GM23338 (cell line): ENCODE results near the gene LINC00632. TPM values are rescaled to one million over a fixed set of nuclear protein-coding genes. Genes with fewer than 3 reads are reported as not detected.

Experiments
- ATAC-seq: fragments of 200-7000 bp; cut with Tn5 transposase; 3 replicates; pipeline ENCODE4 v1.9.1; 2020
- DNase-seq: peaks from one replicate; pipeline ENCODE4 v3.0.0-alpha.2; 2015; ENCODE audit warnings: low spot score
- H2AFZ ChIP-seq: fragments of 200-600 bp; sonication (generic); 2 replicates; pipeline ENCODE4 v1.8.0; 2016; ENCODE audit warnings: antibody characterized with exemption, mild to moderate bottlenecking, moderate library complexity
- H3F3A ChIP-seq: fragments of 200-600 bp; sonication (generic); replicated peaks from 2 replicates; pipeline ENCODE4 v1.8.0; 2017; ENCODE audit warnings: antibody characterized with exemption, mixed run types, low read depth
- H3K27ac ChIP-seq: fragments of 200-600 bp; sonication (generic); 2 replicates; pipeline ENCODE4 v1.6.1; 2016; ENCODE audit warnings: low read depth
- H3K27me3 ChIP-seq: fragments of 200-600 bp; sonication (generic); 2 replicates; pipeline ENCODE4 v1.8.0; 2016; ENCODE audit warnings: mild to moderate bottlenecking, mixed run types, moderate library complexity; ENCODE audit not compliant: insufficient read depth
- H3K36me3 ChIP-seq: fragments of 200-600 bp; sonication (generic); 2 replicates; pipeline ENCODE4 v1.8.0; 2016; ENCODE audit warnings: mild to moderate bottlenecking; ENCODE audit not compliant: insufficient read depth
- H3K4me1 ChIP-seq: fragments of 200-600 bp; sonication (generic); 2 replicates; pipeline ENCODE4 v1.8.0; 2016; ENCODE audit warnings: mild to moderate bottlenecking, moderate library complexity; ENCODE audit not compliant: insufficient read depth
- H3K4me2 ChIP-seq: fragments of 200-600 bp; sonication (generic); 2 replicates; pipeline ENCODE4 v1.7.1; 2017; ENCODE audit warnings: mixed run types
- H3K4me3 ChIP-seq: fragments of 200-600 bp; sonication (generic); 2 replicates; pipeline ENCODE4 v1.6.1; 2016; ENCODE audit warnings: mixed run types
- H3K79me2 ChIP-seq: fragments of 200-600 bp; sonication (generic); replicated peaks from 2 replicates; pipeline ENCODE4 v1.8.0; 2017; ENCODE audit warnings: mild to moderate bottlenecking; ENCODE audit not compliant: insufficient read depth
- H3K9me2 ChIP-seq: fragments of 200-600 bp; sonication (generic); 2 replicates; pipeline ENCODE4 v1.8.0; 2017; ENCODE audit not compliant: insufficient read depth
- H4K20me1 ChIP-seq: fragments of 200-600 bp; sonication (generic); replicated peaks from 2 replicates; pipeline ENCODE4 v1.8.0; 2017; ENCODE audit warnings: mild to moderate bottlenecking; ENCODE audit not compliant: insufficient read depth
- H3K27ac Mint-ChIP-seq: 2 replicates; pipeline ENCODE4 v1.8.0; 2020; ENCODE audit warnings: inconsistent platforms, mild to moderate bottlenecking, moderate library complexity, mixed read lengths
- H3K27me3 Mint-ChIP-seq: 3 replicates; pipeline ENCODE4 v1.8.0; 2022; ENCODE audit warnings: low read depth, mild to moderate bottlenecking, moderate library complexity, mixed read lengths, inconsistent platforms; ENCODE audit not compliant: insufficient read depth, poor library complexity
- H3K36me3 Mint-ChIP-seq: 3 replicates; pipeline ENCODE4 v1.8.0; 2021; ENCODE audit warnings: low read depth, mild to moderate bottlenecking, inconsistent platforms, moderate library complexity, mixed read lengths
- H3K4me1 Mint-ChIP-seq: 3 replicates; pipeline ENCODE4 v1.8.0; 2020; ENCODE audit warnings: mild to moderate bottlenecking, inconsistent platforms, mixed read lengths
- H3K4me3 Mint-ChIP-seq: 3 replicates; pipeline ENCODE4 v1.8.0; 2021; ENCODE audit warnings: moderate library complexity, mild to moderate bottlenecking, inconsistent platforms, mixed read lengths
- H3K9me3 Mint-ChIP-seq: 3 replicates; pipeline ENCODE4 v1.8.0; 2020; ENCODE audit warnings: moderate library complexity, mild to moderate bottlenecking, inconsistent platforms, mixed read lengths
- CREB1 ChIP-seq: fragments of 250-450 bp; sonication (Bioruptor Pico); IDR thresholded peaks from 2 replicates; pipeline ENCODE4 v1.5.0; 2020; ENCODE audit warnings: low read depth, mild to moderate bottlenecking, moderate library complexity
- CTCF ChIP-seq, 2 experiments: fragments of 200-600 bp in 1 of 2; sonication (generic) in 1 of 2; conservative IDR thresholded peaks; 2 replicates each; pipeline versions ENCODE4 v1.5.1 to v1.6.1; 2016 to 2017; ENCODE audit warnings: antibody characterized with exemption in 2 of 2, low read depth in 2 of 2, mild to moderate bottlenecking in 2 of 2, moderate library complexity in 1 of 2
- ETS1 ChIP-seq: IDR thresholded peaks from 2 replicates; pipeline ENCODE4 v1.6.1; 2016; ENCODE audit warnings: antibody characterized with exemption
- EZH2 ChIP-seq: fragments of 200-600 bp; sonication (generic); IDR thresholded peaks from one replicate; pipeline ENCODE4 v1.8.0; 2017; ENCODE audit warnings: antibody characterized with exemption, mild to moderate bottlenecking, low read depth; ENCODE audit not compliant: unreplicated experiment
- EZH2phosphoT487 ChIP-seq: fragments of 200-600 bp; sonication (generic); IDR thresholded peaks from one replicate; pipeline ENCODE4 v1.8.1; 2018; ENCODE audit warnings: antibody characterized with exemption; ENCODE audit not compliant: unreplicated experiment
- JUNB ChIP-seq: IDR thresholded peaks from one replicate; pipeline ENCODE4 v1.6.1; 2016; ENCODE audit warnings: antibody characterized with exemption; ENCODE audit not compliant: unreplicated experiment
- NANOG ChIP-seq: IDR thresholded peaks from 2 replicates; pipeline ENCODE4 v1.6.1; 2016; ENCODE audit warnings: antibody characterized with exemption, borderline replicate concordance
- POLR2AphosphoS5 ChIP-seq: IDR thresholded peaks from 2 replicates; pipeline ENCODE4 v1.6.1; 2016; ENCODE audit warnings: antibody characterized with exemption, low read depth
- REST ChIP-seq: IDR thresholded peaks from one replicate; pipeline ENCODE4 v1.6.1; 2018; ENCODE audit warnings: antibody characterized with exemption; ENCODE audit not compliant: unreplicated experiment
- STAT1 ChIP-seq: IDR thresholded peaks from one replicate; pipeline ENCODE4 v1.6.1; 2016; ENCODE audit warnings: antibody characterized with exemption; ENCODE audit not compliant: unreplicated experiment
- ZNF114 ChIP-seq: fragments of 250-450 bp; sonication (Bioruptor Pico); IDR thresholded peaks from 2 replicates; pipeline ENCODE4 v1.5.0; 2020; ENCODE audit warnings: mild to moderate bottlenecking, moderate library complexity
- ZNF331 ChIP-seq: fragments of 250-450 bp; sonication (Bioruptor Pico); IDR thresholded peaks from 2 replicates; pipeline ENCODE4 v1.5.0; 2020; ENCODE audit warnings: low read depth, mild to moderate bottlenecking, moderate library complexity
- ZNF462 ChIP-seq: fragments of 250-450 bp; sonication (Bioruptor Pico); IDR thresholded peaks from 2 replicates; pipeline ENCODE4 v1.5.0; 2020; ENCODE audit warnings: mild to moderate bottlenecking, moderate library complexity
- polyA plus RNA-seq: library from polyadenylated mRNA; unstranded; fragments of >200 nt; fragmentation: Nextera tagmentation; extraction: Ambion mirVana; gene quantifications from 2 replicates; pipeline ENCODE4 v1.2.1, GENCODE V29; 2016
- total RNA-seq: library from RNA; depleted of rRNA; stranded (reverse); fragments of >200 nt; shearing (Covaris generic); gene quantifications from 2 replicates; pipeline ENCODE4 v1.2.3, GENCODE V29; 2014

LINC00632 gene
- total and polyA plus RNA-seq, 2 experiments from 2014 or later: 10.9 to 25.2 TPM

- H3F3A ChIP-seq: no peaks in the 10 kb centered on the region
- Mint-ChIP-seq H3K36me3 (no peaks in the 10 kb centered on the region), H3K9me3 (no peaks in the 10 kb centered on the region), H3K4me3 (no peak overlapping the region; the same call in 2 of the 3 replicates), H3K4me1 (peaks cover 15% of the 10 kb centered on the region; the same call in 2 of the 3 replicates), H3K27me3 (peaks cover 5% of the 10 kb centered on the region), H3K27ac (no peak overlapping the region)
- TF ChIP-seq STAT1 (no peak), ZNF114 (CRISPR knock-in tag) (no peak), CTCF (conservative IDR thresholded peaks at IDR 0.05; ENCODE audit: low read depth in 2 of 2) (no peak), ETS1 (no peak), EZH2 (no peak), CREB1 (no peak), POLR2AphosphoS5 (no peak), ZNF462 (CRISPR knock-in tag) (no peak), REST (no peak), EZH2phosphoT487 (no peak), ZNF331 (CRISPR knock-in tag) (no peak), JUNB (no peak), NANOG (no peak)
- DNase-seq (no peak), ATAC-seq (no peak)
- H3K9me2 ChIP-seq: no peaks in the 10 kb centered on the region
- no peaks in the 10 kb centered on the region for H4K20me1 ChIP-seq
- no peak overlapping the region for H3K4me2 ChIP-seq
- H3K4me3 ChIP-seq: no peak overlapping the region
- H3K4me1 ChIP-seq: peaks cover 6% of the 10 kb centered on the region; the same call in 1 of the 2 replicates
- H3K27me3 ChIP-seq: no peaks in the 10 kb centered on the region
- H2AFZ ChIP-seq: no peak overlapping the region
- no peaks in the 10 kb centered on the region for H3K36me3 ChIP-seq
- H3K79me2 ChIP-seq: no peaks in the 10 kb centered on the region
- no peak overlapping the region for H3K27ac ChIP-seq
Observed at GRCh38 chrX:140711894-140712293, 2.3 kb downstream of the LINC00632 start.
